Spleen (tissue), 11 donors: ENCODE measurements around the gene ATF6. TPM values are rescaled to one million over a fixed set of nuclear protein-coding genes. Genes with fewer than 3 reads are reported as not detected.

ENCODE experiments used
- DNase-seq: peaks from one replicate; pipeline ENCODE4 v3.0.0-alpha.2; 2020
- H3K27ac ChIP-seq, 8 donors: fragments of 200-600 bp; sonication (generic) in 7 of 8; 1 replicate in 4 of 8; 2 replicates in 4 of 8; pipeline versions ENCODE4 v1.5.0 to v1.8.0; 2016 to 2021; ENCODE audit warnings: inconsistent platforms in 4 of 8, mild to moderate bottlenecking in 4 of 8, moderate library complexity in 1 of 8
- H3K27me3 ChIP-seq, 7 donors: fragments of 200-600 bp; sonication (generic) in 6 of 7; replicated peaks in 1 of 7; 1 replicate in 4 of 7; 2 replicates in 3 of 7; pipeline versions ENCODE4 v1.5.0 to v1.8.0; 2016 to 2021; ENCODE audit warnings: inconsistent platforms in 3 of 7, mild to moderate bottlenecking in 1 of 7
- H3K36me3 ChIP-seq, 6 donors: fragments of 200-600 bp; sonication (generic) in 5 of 6; 1 replicate in 4 of 6; 2 replicates in 2 of 6; pipeline versions ENCODE4 v1.5.0 to v1.8.0; 2016 to 2021; ENCODE audit warnings: inconsistent platforms in 2 of 6
- H3K4me1 ChIP-seq, 6 donors: fragments of 200-600 bp; sonication (generic) in 5 of 6; 1 replicate in 3 of 6; 2 replicates in 3 of 6; pipeline versions ENCODE4 v1.5.0 to v1.8.0; 2016 to 2021; ENCODE audit warnings: inconsistent platforms in 3 of 6
- H3K4me3 ChIP-seq, 8 donors: fragments of 200-600 bp; sonication (generic) in 7 of 8; 1 replicate in 4 of 8; 2 replicates in 4 of 8; pipeline versions ENCODE4 v1.5.0 to v1.8.0; 2016 to 2021; ENCODE audit warnings: inconsistent platforms in 4 of 8, mild to moderate bottlenecking in 4 of 8, moderate library complexity in 2 of 8
- H3K9me3 ChIP-seq, 8 donors: fragments of 200-600 bp; sonication (generic) in 7 of 8; 1 replicate in 4 of 8; 2 replicates in 4 of 8; pipeline versions ENCODE4 v1.5.0 to v1.8.0; 2016 to 2021; ENCODE audit warnings: inconsistent platforms in 4 of 8
- CTCF ChIP-seq, 11 experiments: fragments of 200-600 bp in 7 of 11; fragments of 450-650 bp in 4 of 11; sonication (generic) in 4 of 11; IDR thresholded peaks in 8 of 11; conservative IDR thresholded peaks in 3 of 11; 1 replicate in 7 of 11; 2 replicates in 4 of 11; pipeline versions ENCODE4 v1.4.0 to v1.8.0; 2016 to 2021; ENCODE audit warnings: antibody characterized with exemption in 11 of 11, inconsistent platforms in 4 of 11, mild to moderate bottlenecking in 1 of 11
- POLR2A ChIP-seq, 3 donors: fragments of 450-650 bp; IDR thresholded peaks; one replicate each; pipeline ENCODE4 v1.5.1; 2017; ENCODE audit warnings: antibody characterized with exemption in 3 of 3, mild to moderate bottlenecking in 1 of 3
- POLR2AphosphoS5 ChIP-seq, 3 donors: sonication (generic); formaldehyde crosslinking; IDR thresholded peaks; one replicate each; pipeline ENCODE4 v1.5.1; 2017; ENCODE audit warnings: antibody characterized with exemption in 3 of 3
- WGBS, 5 donors: extraction: QIAGEN DNeasy Blood & Tissue Kit in 3 of 5; methylation state at CpG; one replicate each; pipeline versions ENCODE4 v1.1.5 to v1.1.7; 2013 to 2018; 5-methylcytosine and 5-hydroxymethylcytosine counted together
- intact Hi-C: fragments of 100-400 bp; cut with DNase I; formaldehyde crosslinking; loops from one replicate; pipeline ENCODE4 v1.15.0; 2023; ENCODE audit warnings: low total_unique reads
- polyA plus RNA-seq, 3 donors: library from polyadenylated mRNA; stranded (reverse); fragments of 200-250 nt; gene quantifications; one replicate each; pipeline ENCODE4 v1.2.1, GENCODE V29; 2013
- total RNA-seq, 7 donors: library from RNA; depleted of rRNA in 3 of 7; stranded (reverse); fragments of >200 nt in 3 of 7; fragmentation: NEBNext Ultra II Directional in 4 of 7; extraction: Animal tissue kit (Norgen Biotek cat#: 25700) in 4 of 7; gene quantifications; one replicate each; pipeline versions ENCODE4 v1.1.0 to v1.2.1, GENCODE V29; 2016 to 2021
- donor health status: healthy with polysubstance abuse.
- donor health status: DM: no; HTN: no; CAD: no; lungs with moderate emphysema.
- donor health status: DM: no; HTN: no; CAD: no.
- donor health status: Bipolar disorder and iron deficiency.
- donor health status: healthy.
- donor health status: DM: no; HTN: no; CAD: no.
- donor health status: DM: yes; HTN: yes; CAD: no.

Gene ATF6
- total and polyA plus RNA-seq, 10 donors, result 2.5 to 46.8 (median 33.0) TPM

- Histone ChIP-seq H3K4me3 (no peak overlapping the region), H3K27ac (no peak overlapping the region), H3K36me3 (peaks cover 0 to 93% (median 13%) of the 10 kb centered on the region in 6 donors), H3K4me1 (no peaks in the 10 kb centered on the region), H3K27me3 (no peaks in the 10 kb centered on the region), H3K9me3 (no peaks in the 10 kb centered on the region)
- TF ChIP-seq POLR2A (IDR thresholded peaks at IDR 0.05) (no peak), CTCF (IDR thresholded peaks at IDR 0.05 in 8 of 11, conservative IDR thresholded peaks at IDR 0.05 in 3 of 11) (no peak), POLR2AphosphoS5 (IDR thresholded peaks at IDR 0.05) (no peak)
- no peak for DNase-seq
- WGBS, 5 donors, result 65 to 82% (median 80%) methylated on average over 3 of the region's 3 CpGs
- intact Hi-C loops, result no loop called here
Measured at GRCh38 chr1:161940866-161941591, 174.9 kb downstream of the ATF6 start.

- Histone ChIP-seq H3K27me3 (no peaks in the 10 kb centered on the region), H3K9me3 (no peaks in the 10 kb centered on the region), H3K4me3 (no peak overlapping the region), H3K36me3 (peaks cover 0 to 92% (median 12%) of the 10 kb centered on the region in 6 donors), H3K4me1 (no peaks in the 10 kb centered on the region), H3K27ac (no peak overlapping the region)
- intact Hi-C loops, result no loop called here
- DNase-seq, result no peak
- WGBS, 5 donors, result 87 to 92% (median 91%) methylated on average over 8 of the region's 8 CpGs
- no peak for TF ChIP-seq CTCF (IDR thresholded peaks at IDR 0.05 in 8 of 11, conservative IDR thresholded peaks at IDR 0.05 in 3 of 11)
- no peak for TF ChIP-seq POLR2A (IDR thresholded peaks at IDR 0.05)
- no peak for TF ChIP-seq POLR2AphosphoS5 (IDR thresholded peaks at IDR 0.05)
Measured at GRCh38 chr1:161941726-161942436, 175.8 kb downstream of the ATF6 start.

- H3K4me1 ChIP-seq, result peaks cover 0 to 6% (median 0%) of the 10 kb centered on the region in 6 donors
- peaks cover 0 to 75% (median 12%) of the 10 kb centered on the region in 6 donors for H3K36me3 ChIP-seq
- 93 to 100% (median 98%) methylated on average over 1 of the region's 1 CpG for whole genome bisulfite sequencing, 5 donors
- H3K9me3 ChIP-seq, result no peaks in the 10 kb centered on the region
- H3K4me3 ChIP-seq, result no peak overlapping the region
- no peaks in the 10 kb centered on the region for H3K27me3 ChIP-seq
- intact Hi-C loops, result no loop called here
- TF ChIP-seq POLR2AphosphoS5 (IDR thresholded peaks at IDR 0.05) (no peak), CTCF (IDR thresholded peaks at IDR 0.05 in 8 of 11, conservative IDR thresholded peaks at IDR 0.05 in 3 of 11) (no peak), POLR2A (IDR thresholded peaks at IDR 0.05) (no peak)
- DNase-seq, result no peak
- no peak overlapping the region for H3K27ac ChIP-seq
Measured at GRCh38 chr1:161943737-161944136, 177.6 kb downstream of the ATF6 start.

GRCh38 chr1:161944381-161944780 is 178.3 kb downstream of the ATF6 start:
- H3K9me3 ChIP-seq, result no peaks in the 10 kb centered on the region
- no peak overlapping the region for H3K27ac ChIP-seq
- peaks cover 0 to 69% (median 12%) of the 10 kb centered on the region in 6 donors for H3K36me3 ChIP-seq
- no peak overlapping the region for H3K4me3 ChIP-seq
- WGBS, 5 donors, result 91 to 98% (median 94%) methylated on average over 2 of the region's 2 CpGs
- peaks cover 0 to 11% (median 0%) of the 10 kb centered on the region in 6 donors for H3K4me1 ChIP-seq
- DNase-seq, result no peak
- H3K27me3 ChIP-seq, result no peaks in the 10 kb centered on the region
- TF ChIP-seq POLR2AphosphoS5 (IDR thresholded peaks at IDR 0.05) (no peak), POLR2A (IDR thresholded peaks at IDR 0.05) (no peak), CTCF (IDR thresholded peaks at IDR 0.05 in 8 of 11, conservative IDR thresholded peaks at IDR 0.05 in 3 of 11) (no peak)
- intact Hi-C loops, result no loop called here
